Astrocyte of the spinal cord (primary cell): ENCODE results near the gene SLC26A1.

ENCODE experiments used
- DNase-seq: peaks from one replicate; pipeline ENCODE4 v3.0.0; 2011; ENCODE audit warnings: low read depth, low spot score
- H3K4me3 ChIP-seq: 2 replicates; pipeline ENCODE4 v1.5.1; 2011; ENCODE audit warnings: low read depth, mild to moderate bottlenecking, low read length, moderate library complexity
- CTCF ChIP-seq: IDR thresholded peaks from 2 replicates; pipeline ENCODE4 v1.5.1; 2012; ENCODE audit warnings: low read depth, mild to moderate bottlenecking, low read length, inconsistent platforms
- in situ Hi-C: cut with HindIII; loops from 2 replicates; pipeline ENCODE4 v1.10.0; 2017; ENCODE audit warnings: low sequenced_read_pairs

SLC26A1 gene

DNA sequence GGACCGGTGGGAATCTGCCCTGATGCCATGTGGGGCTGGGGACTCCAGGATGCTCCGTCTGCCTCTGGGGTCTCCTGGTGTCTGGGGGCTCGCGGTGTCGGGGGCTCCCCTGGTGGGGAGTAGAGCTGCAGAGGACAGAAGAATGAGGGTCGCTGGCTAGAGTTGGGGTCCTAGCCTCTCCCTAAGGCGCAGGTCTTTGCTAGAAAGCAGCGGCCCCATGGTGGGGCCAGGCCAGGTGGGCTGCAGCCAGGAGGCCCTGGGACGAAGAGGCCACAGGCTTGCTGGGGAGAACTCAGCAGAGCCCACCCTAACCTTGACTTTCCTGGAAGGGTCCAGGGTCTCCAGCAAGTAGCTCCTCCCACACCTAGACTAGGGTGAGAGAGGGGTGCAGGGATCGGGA is 39.7 kb upstream of the SLC26A1 start:
- DNase-seq: no peak
- no peak overlapping the region for H3K4me3 ChIP-seq
- no peak for TF ChIP-seq CTCF
- in situ Hi-C loops: no loop called here

DNA sequence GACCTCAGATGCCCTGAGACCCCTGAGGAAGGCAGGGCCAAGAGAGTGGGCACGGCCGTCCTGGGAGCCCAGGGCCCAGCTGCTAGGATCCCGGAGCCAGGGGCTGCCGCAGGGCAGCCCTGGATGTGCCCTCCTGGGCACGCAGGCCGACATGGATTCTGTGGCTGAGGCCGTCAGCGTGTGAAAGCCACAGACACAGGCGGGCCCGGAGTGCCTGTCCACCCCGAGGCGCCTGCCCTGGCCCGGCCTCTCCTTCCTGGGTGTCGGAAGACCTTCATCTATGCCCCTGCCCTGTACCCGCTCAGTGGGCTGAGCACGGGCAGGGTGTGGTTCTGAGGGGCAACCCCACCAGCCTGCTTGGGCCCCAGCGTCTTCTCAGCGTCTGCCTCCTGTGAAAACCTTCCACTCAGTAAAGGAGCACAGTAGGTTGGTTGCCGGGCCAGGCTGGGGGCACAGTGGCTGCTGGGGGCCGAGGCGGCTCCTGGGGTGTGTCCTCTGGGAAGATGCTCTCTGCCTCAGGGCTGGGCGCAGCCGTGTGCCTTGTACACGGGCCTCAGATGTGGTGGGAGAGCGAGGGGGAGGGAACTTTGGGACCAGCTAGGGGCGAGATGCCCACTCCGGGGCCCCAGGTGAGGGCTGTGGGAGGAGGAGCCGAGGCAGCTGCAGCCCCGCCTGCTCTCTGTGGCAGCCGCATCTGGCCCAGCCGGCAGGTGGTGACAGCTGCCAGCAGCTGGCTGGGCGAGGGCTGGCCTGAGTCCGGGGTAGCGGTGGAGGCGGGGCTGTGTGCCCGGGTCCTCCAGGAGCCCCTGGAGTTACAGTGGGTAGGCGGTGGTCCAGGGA is 39.0 kb upstream of the SLC26A1 start:
- no peak overlapping the region for H3K4me3 ChIP-seq
- TF ChIP-seq CTCF: no peak
- DNase-seq: no peak
- in situ Hi-C loops: no loop called here

DNA sequence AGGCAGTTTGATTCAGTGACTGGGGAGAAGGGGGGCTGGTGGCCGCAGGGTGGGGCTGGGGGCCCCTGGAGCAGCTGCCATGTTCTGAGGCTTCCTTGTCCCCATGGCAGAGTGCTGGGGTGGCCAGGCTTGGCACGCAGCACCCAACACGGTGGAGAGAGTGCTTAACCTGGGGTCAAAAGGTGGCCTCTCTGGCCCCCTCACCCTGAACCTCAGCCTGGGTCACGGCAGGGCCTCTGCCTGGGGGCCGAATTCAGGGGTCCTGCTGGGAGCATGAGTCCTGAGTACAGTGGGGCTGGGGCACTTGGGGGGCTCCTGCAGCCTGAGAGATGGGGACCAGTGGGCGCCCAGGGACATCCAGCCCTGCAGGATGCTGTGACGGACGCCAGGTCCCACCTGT is 38.1 kb upstream of the SLC26A1 start:
- H3K4me3 ChIP-seq: no peak overlapping the region
- no peak for TF ChIP-seq CTCF
- in situ Hi-C loops: no loop called here
- DNase-seq: no peak

GRCh38 chr4:1030559-1030958 is 37.4 kb upstream of the SLC26A1 start:
- in situ Hi-C loops: no loop called here
- DNase-seq: no peak
- no peak overlapping the region for H3K4me3 ChIP-seq
- TF ChIP-seq CTCF: no peak

GRCh38 chr4:1030031-1030430 is 36.8 kb upstream of the SLC26A1 start:
- DNase-seq: no peak
- TF ChIP-seq CTCF: no peak
- no peak overlapping the region for H3K4me3 ChIP-seq
- in situ Hi-C loops: no loop called here

- in situ Hi-C loops: no loop called here
- TF ChIP-seq CTCF: no peak
- DNase-seq: no peak
- no peak overlapping the region for H3K4me3 ChIP-seq
Observed at GRCh38 chr4:1029529-1029928, 36.3 kb upstream of the SLC26A1 start.
